AG04449 (cell line): ENCODE data around the gene C18orf32.
A peak's percentile ranks its signal among the peaks of the same experiment; 100 is the strongest.

Experiments used
- CTCF ChIA-PET: fragments of 350-600 bp; formaldehyde crosslinking; extraction: SDS; loops from one replicate; lab custom pipeline; 2021; ENCODE audit warnings: antibody characterized with exemption; lab: Yijun Ruan, JAX
- POLR2A ChIA-PET: fragments of 400-600, 350-600 bp; formaldehyde crosslinking; extraction: SDS; loops from one replicate; lab custom pipeline; 2020; ENCODE audit warnings: antibody characterized with exemption, inconsistent platforms; lab: Yijun Ruan, JAX
- DNase-seq: peaks from one replicate; pipeline ENCODE4 v3.0.0-alpha.2; 2010; ENCODE audit warnings: low read depth, low spot score
- H3K4me3 ChIP-seq: 2 replicates; pipeline ENCODE4 v1.5.1; 2011; ENCODE audit warnings: low read depth, mild to moderate bottlenecking, control low read depth, low read length
- TF ChIP-seq, protein P1 (sequence below): IDR thresholded peaks from one replicate; pipeline ENCODE4 v1.5.1; 2011; ENCODE audit warnings: mild to moderate bottlenecking, moderate library complexity, low read length, control low read depth, inconsistent platforms; ENCODE audit not compliant: insufficient read depth; ENCODE audit errors: missing control alignments

Gene C18orf32

DNA sequence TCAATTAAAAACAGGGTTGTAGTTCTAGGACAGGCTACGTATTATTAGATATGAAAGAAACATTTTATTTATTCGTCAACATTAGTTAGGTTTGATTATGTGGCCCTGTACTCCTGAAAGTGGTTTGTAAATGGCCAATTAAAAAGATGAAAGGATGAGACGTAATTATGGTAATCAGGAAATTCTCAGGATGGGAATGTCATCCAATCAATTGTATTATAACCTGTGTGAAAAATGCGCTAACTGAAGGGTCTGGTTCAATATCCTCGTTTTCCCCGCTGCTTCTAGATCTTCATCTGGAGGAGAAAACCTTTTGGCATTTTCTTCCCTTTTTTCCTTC is 5.6 kb upstream of the C18orf32 start:
- H3K4me3 ChIP-seq, result no peak overlapping the region
- no peak for DNase-seq
- TF ChIP-seq, protein P1, sequence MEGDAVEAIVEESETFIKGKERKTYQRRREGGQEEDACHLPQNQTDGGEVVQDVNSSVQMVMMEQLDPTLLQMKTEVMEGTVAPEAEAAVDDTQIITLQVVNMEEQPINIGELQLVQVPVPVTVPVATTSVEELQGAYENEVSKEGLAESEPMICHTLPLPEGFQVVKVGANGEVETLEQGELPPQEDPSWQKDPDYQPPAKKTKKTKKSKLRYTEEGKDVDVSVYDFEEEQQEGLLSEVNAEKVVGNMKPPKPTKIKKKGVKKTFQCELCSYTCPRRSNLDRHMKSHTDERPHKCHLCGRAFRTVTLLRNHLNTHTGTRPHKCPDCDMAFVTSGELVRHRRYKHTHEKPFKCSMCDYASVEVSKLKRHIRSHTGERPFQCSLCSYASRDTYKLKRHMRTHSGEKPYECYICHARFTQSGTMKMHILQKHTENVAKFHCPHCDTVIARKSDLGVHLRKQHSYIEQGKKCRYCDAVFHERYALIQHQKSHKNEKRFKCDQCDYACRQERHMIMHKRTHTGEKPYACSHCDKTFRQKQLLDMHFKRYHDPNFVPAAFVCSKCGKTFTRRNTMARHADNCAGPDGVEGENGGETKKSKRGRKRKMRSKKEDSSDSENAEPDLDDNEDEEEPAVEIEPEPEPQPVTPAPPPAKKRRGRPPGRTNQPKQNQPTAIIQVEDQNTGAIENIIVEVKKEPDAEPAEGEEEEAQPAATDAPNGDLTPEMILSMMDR, result no peak
- ChIA-PET POLR2A (no interaction called here), CTCF (interaction anchor here (1.7 kb wide), 1 partner anchor 366 kb away, joined by 5 read pairs; no protein-coding TSS in a partner anchor)

DNA sequence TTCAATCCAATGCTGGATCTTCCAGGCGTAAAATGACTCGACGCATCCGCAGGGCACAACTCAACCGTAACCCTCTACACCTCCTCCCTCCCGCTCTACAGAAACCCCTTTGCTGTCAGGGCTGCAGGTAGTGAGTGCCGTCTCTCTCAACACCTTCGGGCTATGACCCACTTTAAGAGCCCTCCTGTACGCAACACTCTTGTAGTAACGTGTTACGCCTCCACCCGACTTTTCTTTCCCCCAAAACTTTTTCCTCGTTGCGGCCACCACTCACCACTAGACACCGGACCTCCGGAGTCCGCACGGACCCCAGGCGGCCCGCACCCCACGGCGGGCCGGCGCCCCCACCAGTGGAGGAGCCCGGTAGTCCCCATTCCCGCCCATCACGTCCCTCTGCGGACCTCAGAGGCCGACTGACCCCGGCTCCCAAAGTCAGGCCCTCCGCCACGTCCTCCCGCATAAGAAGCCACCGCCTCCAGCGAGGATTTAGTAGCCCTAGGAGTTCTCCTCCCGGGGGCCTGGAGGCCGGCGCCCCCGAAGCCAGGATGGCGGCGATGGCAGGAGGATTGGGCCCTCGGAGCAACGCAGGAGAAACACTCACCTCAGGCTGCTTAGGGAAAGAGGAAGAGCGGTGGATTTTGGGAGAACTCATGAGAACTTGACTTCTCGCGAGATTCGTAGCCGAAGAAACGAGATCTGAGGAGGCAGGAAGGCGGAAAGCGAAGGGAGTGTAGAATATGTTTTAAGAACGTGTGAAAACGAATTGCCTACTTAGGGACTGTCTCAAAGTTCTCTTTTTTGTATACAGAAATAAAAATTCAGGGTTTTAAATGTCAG is 5.0 kb upstream of the C18orf32 start, which contains the start of gene RPL17:
Gene RPL17, minus strand, starts transcription at position 609 of the 837 bp plus-strand sequence.
- peak; percentile 96 for DNase-seq
- TF ChIP-seq, protein P1, result no peak
- peak within 1 kb of the TSS; percentile 98 for H3K4me3 ChIP-seq
- ChIA-PET POLR2A (no interaction called here), CTCF (no interaction called here)

DNA sequence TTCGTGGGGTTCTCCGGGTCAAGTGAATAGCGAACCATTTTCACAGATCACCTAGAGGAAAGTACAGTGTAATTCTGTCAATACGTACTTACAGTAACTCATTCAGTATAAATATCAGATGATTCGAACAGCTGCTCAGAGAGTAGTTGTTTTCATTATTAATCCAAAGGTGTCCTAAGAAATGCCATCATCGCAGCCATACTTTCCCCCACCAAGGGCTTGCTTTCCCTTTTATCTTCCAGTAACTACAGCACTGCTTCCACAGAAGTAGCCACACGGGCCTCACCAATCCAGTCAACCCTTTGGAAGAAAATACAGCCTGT is 4.5 kb upstream of the C18orf32 start:
- POLR2A ChIA-PET, result no interaction called here

DNA sequence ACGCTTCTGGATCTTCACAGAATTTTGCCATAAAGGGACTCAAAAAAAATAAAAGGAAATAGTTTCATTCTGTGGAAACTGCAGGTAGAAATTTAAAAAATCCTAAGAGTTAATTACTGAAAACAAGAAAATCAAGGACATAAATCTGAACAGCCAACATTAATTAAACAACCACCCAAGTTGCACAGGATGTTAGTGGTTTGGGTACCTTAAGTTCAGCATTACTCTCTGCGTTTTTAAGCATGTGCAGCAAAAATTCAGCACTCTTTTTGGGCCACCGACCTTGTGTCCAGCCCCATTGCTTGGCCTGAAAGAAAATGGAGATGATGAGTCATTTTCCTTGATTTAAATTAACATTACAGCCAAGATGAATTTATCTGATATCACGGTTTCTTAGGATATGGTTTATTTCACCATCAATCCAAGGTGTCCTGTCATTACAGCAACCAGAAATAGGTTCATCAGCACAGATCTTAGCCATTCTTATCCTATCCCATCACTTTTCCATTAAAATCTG is 3.3 kb upstream of the C18orf32 start:
- H3K4me3 ChIP-seq, result peak overlapping the region; percentile 13; the same call in 1 of the 2 replicates
- DNase-seq, result no peak
- TF ChIP-seq, protein P1, result no peak
- ChIA-PET CTCF (interaction anchor here (0.7 kb wide), 1 partner anchor 369 kb away, joined by 3 read pairs; no protein-coding TSS in a partner anchor), POLR2A (no interaction called here)

More for the DNA sequence above, 4.5 kb upstream of the C18orf32 start:
- peak overlapping the region; percentile 98 for H3K4me3 ChIP-seq
- DNase-seq, result no peak
- CTCF ChIA-PET, result no interaction called here
- TF ChIP-seq, protein P1, result no peak

DNA sequence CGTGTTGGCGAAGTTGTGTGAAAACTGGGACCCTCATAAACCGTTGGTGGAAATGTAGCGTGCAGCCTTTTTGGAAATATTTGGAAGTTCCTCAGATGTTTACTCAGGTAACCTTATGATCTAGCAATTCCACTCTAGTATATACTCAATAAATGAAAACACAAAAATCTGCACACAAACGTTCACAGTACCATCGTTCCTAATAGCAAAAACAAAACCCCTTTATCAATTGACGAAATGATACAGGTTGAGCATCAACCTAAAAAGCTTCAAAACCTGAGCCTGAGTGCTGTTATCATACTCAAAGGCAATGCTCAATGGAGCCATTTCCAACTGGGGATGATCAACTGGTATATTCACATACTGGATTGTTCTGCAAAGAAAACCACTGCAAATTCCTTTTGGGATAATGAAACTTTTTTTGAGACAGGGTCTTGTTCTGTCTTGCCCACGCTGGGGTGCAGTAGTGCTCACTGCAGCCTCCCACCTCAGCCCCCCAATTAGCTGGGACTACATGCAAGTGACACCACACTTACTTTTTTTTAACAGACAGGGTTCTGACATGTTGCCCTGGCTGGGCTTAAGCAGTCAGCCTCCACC is 777 bp upstream of the C18orf32 start:
- peak overlapping the region; percentile 74 for H3K4me3 ChIP-seq
- POLR2A ChIA-PET, result interaction anchor here (0.6 to 1.3 kb wide), 3 partner anchors 10 to 204 kb away, joined by 3 to 7 read pairs (median 3); no protein-coding TSS in a partner anchor
- TF ChIP-seq, protein P1, result no peak
- CTCF ChIA-PET, result interaction anchor here (0.9 to 1.1 kb wide), 3 partner anchors 23 to 44 kb away, joined by 3 read pairs; no protein-coding TSS in a partner anchor
- no peak for DNase-seq

DNA sequence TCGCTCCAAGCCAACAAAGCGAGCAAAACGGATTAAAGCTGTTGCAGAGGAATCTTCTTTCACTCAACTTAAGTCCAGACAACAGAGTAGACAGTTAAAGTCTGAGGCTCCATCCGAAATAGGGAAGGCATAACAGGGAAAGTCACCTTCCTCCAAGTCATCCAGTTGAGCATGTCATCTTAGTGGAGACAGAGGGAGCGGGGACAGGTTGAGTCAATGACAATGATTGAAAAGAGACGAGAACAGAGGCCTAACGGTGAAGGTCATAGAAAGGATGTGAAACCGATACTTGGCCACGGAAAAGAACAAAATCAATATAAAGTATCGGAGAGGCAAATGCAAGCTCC is 455 bp downstream of the C18orf32 start:
- no peak for DNase-seq
- POLR2A ChIA-PET, result interaction anchor here (0.8 to 1.3 kb wide), 3 partner anchors 9 to 298 kb away, joined by 3 to 7 read pairs (median 3); no protein-coding TSS in a partner anchor
- TF ChIP-seq, protein P1, result no peak
- peak overlapping the region; percentile 74 for H3K4me3 ChIP-seq
- CTCF ChIA-PET, result interaction anchor here (1.0 to 1.1 kb wide), 2 partner anchors 43 to 298 kb away, joined by 3 read pairs; no protein-coding TSS in a partner anchor
